HT1080 (cell line): Measurements from ENCODE around the gene MPP2. TPM values are rescaled to one million over a fixed set of nuclear protein-coding genes. Genes with fewer than 3 reads are reported as not detected.

Source experiments
- total RNA-seq: library from RNA; depleted of rRNA; stranded (reverse); fragments of >200 nt; shearing (Covaris generic); gene quantifications from 2 replicates; pipeline ENCODE4 v1.2.3, GENCODE V29; 2014; rRNA removed

Gene MPP2
- total RNA-seq, 1 experiment from 2014 or later, result 0.27 TPM

Other genes with a start within 250 kb of the MPP2 start
- gene MEOX1, start 245.6 kb downstream of the MPP2 start, total RNA-seq, result not detected in 2 replicates
- gene SOST, start 148.7 kb downstream of the MPP2 start, total RNA-seq, result not detected in 2 replicates
- 35.0 and 35.5 TPM in 2 replicates for gene DUSP3, start 128.6 kb downstream of the MPP2 start, total RNA-seq
- gene CFAP97D1, start 127.1 kb downstream of the MPP2 start, total RNA-seq, result 0.02 TPM in 1 of 2 replicates, not detected in the other
- gene MPP3, start 74.4 kb downstream of the MPP2 start, total RNA-seq, result 10.6 and 12.5 TPM in 2 replicates
- gene CD300LG, start 60.4 kb downstream of the MPP2 start, total RNA-seq, result not detected in 2 replicates
- gene PPY, start 34.9 kb upstream of the MPP2 start, total RNA-seq, result not detected in 2 replicates
- not detected in 2 replicates for gene PYY, start 46.4 kb upstream of the MPP2 start, total RNA-seq
- gene NAGS, start 97.1 kb upstream of the MPP2 start, total RNA-seq, result 2.6 and 3.3 TPM in 2 replicates
- 48.2 and 56.1 TPM in 2 replicates for gene TMEM101, start 107.4 kb upstream of the MPP2 start, total RNA-seq
- 68.6 and 92.3 TPM in 2 replicates for gene LSM12, start 159.1 kb upstream of the MPP2 start, total RNA-seq
- 67.9 and 101 TPM in 2 replicates for gene G6PC3, start 163.2 kb upstream of the MPP2 start, total RNA-seq
- 27.8 and 30.0 TPM in 2 replicates for gene HDAC5, start 216.1 kb upstream of the MPP2 start, total RNA-seq
- 11.1 and 12.3 TPM in 2 replicates for gene HROB, start 234.4 kb upstream of the MPP2 start, total RNA-seq